ENCODE results near the gene STX1B.
A peak's percentile ranks its signal among the peaks of the same experiment; 100 is the strongest.

The STX1B gene

DNA sequence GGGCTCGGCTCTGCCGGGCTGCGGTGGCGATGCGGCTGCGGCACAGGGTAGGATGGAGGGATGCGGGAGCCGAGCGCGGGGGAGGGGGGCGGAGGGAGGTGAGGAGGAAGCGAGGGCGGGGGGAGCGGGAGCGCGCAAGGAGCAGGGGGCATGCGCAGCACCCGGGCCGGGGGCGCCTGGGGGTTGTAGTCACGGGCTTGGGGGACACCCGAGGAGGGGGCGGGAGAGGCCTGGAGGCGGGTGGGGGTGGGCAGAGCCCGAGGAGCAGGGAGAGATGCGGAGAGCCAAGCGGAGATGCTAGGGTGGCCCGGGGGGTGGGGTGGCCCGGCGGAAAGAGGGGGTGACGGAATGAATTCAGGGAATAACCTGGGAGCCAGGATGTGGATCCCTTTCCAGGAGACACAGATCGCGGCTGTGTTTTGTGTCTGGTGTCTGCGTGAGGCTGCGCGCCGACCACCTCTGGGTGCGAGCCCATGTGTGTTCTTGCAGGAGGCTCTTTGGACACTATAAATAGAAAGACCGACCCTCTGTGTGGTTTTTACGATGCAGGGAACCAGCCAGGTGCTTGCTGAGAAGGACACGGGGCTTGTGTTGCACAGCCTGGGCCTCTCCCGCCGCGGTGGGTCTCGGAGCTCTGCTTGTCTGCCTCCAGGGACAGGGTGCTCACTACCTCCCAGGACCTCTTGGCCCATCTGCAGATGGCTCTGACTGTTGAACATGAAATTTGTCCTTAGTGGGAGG lies at the start of gene STX1B:
Gene STX1B (minus strand): TSS at position 54 of the 741 bp plus-strand sequence. CDS start 242 bp downstream, outside the sequence.
- ChIA-PET POLR2A (no interaction called here), CTCF (interaction anchor here (0.8 kb wide), 1 partner anchor 12 kb away, joined by 4 read pairs; no protein-coding TSS in a partner anchor)
- TF ChIP-seq, protein P1, sequence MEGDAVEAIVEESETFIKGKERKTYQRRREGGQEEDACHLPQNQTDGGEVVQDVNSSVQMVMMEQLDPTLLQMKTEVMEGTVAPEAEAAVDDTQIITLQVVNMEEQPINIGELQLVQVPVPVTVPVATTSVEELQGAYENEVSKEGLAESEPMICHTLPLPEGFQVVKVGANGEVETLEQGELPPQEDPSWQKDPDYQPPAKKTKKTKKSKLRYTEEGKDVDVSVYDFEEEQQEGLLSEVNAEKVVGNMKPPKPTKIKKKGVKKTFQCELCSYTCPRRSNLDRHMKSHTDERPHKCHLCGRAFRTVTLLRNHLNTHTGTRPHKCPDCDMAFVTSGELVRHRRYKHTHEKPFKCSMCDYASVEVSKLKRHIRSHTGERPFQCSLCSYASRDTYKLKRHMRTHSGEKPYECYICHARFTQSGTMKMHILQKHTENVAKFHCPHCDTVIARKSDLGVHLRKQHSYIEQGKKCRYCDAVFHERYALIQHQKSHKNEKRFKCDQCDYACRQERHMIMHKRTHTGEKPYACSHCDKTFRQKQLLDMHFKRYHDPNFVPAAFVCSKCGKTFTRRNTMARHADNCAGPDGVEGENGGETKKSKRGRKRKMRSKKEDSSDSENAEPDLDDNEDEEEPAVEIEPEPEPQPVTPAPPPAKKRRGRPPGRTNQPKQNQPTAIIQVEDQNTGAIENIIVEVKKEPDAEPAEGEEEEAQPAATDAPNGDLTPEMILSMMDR (IDR thresholded peaks at IDR 0.05; ENCODE audit: insufficient read depth, low read length, missing control alignments), result no peak
- DNase-seq (ENCODE audit: low read depth, low spot score), result no peak
- peak within 1 kb of the TSS; percentile 57 for H3K4me3 ChIP-seq (ENCODE audit: low read depth, low read length)

DNA sequence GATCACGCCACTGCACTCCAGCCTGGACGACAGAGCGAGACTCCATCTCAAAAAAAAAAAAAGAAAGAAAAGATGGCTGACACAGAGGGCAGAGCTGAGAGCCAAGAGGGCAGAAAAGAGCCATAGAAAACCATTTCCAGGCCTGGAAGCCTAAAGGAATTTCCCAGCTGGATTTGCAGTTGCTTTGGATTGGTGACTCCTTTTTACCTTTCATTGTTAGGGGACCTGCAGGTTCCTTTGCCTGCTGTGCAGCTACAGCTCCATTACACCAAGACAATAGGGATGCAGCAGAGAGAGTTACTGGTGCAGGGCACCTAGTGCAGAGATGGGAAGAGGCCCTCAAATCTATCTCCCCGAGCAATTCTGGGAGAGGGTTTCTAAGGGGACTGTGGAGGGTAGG lies 45.2 kb upstream of the STX1B start:
- ChIA-PET CTCF (interaction anchor here (1.0 kb wide), 1 partner anchor 71 kb away, joined by 3 read pairs; the partner anchor contains the start of gene HSD3B7), POLR2A (interaction anchor here (1.3 kb wide), 1 partner anchor 9 kb away, joined by 7 read pairs; no protein-coding TSS in a partner anchor)
- H3K4me3 ChIP-seq (ENCODE audit: low read depth, low read length), result no peak overlapping the region
- DNase-seq (ENCODE audit: low read depth, low spot score), result no peak
- TF ChIP-seq, protein P1 (IDR thresholded peaks at IDR 0.05; ENCODE audit: insufficient read depth, low read length, missing control alignments), result no peak

DNA sequence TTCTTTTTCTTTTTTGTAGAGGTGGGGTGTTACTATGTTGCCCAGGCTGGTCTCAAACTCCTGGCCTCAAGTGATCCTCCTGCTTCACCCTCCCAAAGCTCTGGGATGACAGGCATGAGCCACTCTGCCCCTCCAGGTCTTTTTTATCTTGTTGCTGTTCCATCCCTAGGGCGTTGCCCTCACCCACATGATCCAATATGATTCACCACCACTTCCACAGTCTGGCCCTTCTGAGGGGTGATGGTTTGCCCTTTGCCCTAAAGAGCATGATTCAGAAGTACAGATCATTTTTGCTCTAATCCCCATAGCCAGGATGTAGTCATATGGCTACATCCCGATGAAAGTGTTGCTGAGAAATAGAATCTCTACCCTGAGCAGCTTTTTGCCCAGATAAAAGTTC lies 41.7 kb upstream of the STX1B start:
- POLR2A ChIA-PET, result interaction anchor here (0.6 to 1.6 kb wide), 4 partner anchors 12 to 58 kb away, joined by 3 to 7 read pairs (median 4); no protein-coding TSS in a partner anchor
- no peak overlapping the region for H3K4me3 ChIP-seq (ENCODE audit: low read depth, low read length)
- TF ChIP-seq, protein P1 (IDR thresholded peaks at IDR 0.05; ENCODE audit: insufficient read depth, low read length, missing control alignments), result no peak
- peak; percentile 52 for DNase-seq (ENCODE audit: low read depth, low spot score)
- CTCF ChIA-PET, result interaction anchor here (1.4 kb wide), 1 partner anchor 9 kb away, joined by 3 read pairs; no protein-coding TSS in a partner anchor

DNA sequence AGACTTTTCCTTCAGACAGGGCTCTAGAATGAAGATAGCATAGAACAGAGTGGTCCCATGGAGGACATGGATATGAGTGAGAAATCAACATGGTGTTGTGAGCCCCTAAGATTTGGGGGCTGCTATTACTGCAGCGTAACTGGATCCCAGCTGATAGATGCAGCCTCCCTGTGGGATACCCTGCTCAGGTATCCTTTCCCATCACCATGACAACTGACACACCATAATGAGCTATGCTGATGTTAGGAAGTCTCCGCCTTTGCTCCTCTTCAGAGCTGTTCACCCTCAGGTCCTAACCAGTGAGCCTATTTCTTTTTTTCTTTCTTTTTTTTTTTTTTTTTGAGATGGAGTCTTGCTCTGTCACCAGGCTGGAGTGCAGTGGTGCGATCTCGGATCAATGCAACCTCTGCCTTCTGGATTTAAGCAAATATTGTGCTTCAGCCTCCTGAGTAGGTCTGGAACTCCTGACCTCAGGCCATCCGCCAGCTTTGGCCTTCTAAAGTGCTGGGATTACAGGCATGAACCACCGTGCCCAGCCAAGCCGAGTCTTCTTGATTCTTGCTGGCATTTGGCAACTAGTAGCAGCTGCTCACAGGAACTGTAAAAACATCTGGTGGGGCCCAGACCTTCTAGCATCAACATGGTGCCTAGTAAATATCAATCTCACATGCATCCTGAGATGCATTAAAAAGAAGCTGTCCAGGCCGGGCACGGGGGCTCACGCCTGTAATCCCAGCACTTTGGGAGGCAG lies 40.0 kb upstream of the STX1B start:
- no peak overlapping the region for H3K4me3 ChIP-seq (ENCODE audit: low read depth, low read length)
- TF ChIP-seq, protein P1 (IDR thresholded peaks at IDR 0.05; ENCODE audit: insufficient read depth, low read length, missing control alignments), result no peak
- CTCF ChIA-PET, result interaction anchor here (0.7 to 1.4 kb wide), 4 partner anchors 8 to 66 kb away, joined by 3 to 5 read pairs (median 4); no protein-coding TSS in a partner anchor
- POLR2A ChIA-PET, result interaction anchor here (0.8 to 2.0 kb wide), 4 partner anchors 10 to 76 kb away, joined by 3 to 5 read pairs (median 4); partner anchors contain the start of genes HSD3B7, ZNF646 and ZNF668
- DNase-seq (ENCODE audit: low read depth, low spot score), result no peak

DNA sequence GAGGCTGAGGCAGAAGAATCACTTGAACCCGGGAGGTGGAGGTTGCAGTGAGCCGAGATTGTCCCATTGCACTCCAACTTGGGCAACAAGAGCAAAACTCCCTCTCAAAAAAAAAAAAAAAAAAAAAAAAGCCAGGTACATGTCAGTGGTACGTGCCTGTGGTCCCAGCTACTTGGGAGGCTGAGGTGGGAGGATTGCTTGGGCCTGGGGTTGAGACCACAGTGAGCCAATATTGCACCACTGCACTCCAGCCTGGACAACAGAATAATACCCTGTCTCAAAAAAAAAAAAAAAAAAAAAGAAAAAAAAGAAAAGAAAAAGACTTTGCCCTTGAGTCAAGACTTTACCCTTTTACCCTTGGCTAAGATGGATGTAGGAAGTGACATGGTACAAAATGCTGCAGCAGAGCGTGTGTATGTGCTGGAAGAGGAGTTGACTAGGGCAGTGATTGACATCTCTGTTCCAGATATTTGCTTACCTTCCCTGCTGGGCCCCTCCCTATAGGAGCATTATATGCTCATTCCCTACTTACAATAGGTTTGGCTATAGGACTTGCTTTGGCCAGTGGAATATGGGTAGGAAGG lies 33.6 kb upstream of the STX1B start:
- TF ChIP-seq, protein P1 (IDR thresholded peaks at IDR 0.05; ENCODE audit: insufficient read depth, low read length, missing control alignments), result no peak
- no peak for DNase-seq (ENCODE audit: low read depth, low spot score)
- POLR2A ChIA-PET, result no interaction called here
- CTCF ChIA-PET, result interaction anchor here (0.7 kb wide), 1 partner anchor 71 kb away, joined by 4 read pairs; no protein-coding TSS in a partner anchor
- H3K4me3 ChIP-seq (ENCODE audit: low read depth, low read length), result no peak overlapping the region
